ENCODE measurements around the gene SIM1.

DNA sequence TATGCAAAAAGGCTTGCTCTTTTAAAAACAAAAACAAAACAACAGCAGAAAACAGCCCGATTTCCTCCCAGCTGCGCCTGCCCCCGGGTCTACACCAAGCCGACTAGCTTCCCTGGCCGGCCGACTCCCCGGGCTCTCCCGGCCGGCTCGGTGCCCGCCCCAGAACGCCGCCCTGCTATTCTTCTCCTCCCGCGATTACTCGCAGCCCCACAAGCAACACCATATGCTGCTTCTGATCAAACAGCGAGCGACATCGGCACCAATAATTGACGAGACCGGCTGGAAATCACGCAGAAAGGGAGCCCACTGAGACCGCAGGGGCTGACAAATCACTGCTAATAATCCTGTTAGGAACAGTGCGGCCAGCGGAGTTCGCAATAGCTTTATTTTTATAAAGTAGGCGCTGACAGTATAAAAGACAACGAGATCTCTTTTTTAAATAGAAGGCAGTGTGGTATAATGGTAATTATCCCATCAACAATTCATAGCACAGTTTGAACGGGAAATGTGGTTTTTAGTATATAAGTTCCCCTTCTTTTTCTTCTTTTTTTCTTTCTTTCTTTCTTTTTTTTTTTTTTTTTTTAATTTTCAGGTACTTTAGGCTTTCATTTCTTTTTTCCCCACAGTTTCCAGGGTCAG is 3.3 kb downstream of the SIM1 start:
- TF ChIP-seq, protein P1, sequence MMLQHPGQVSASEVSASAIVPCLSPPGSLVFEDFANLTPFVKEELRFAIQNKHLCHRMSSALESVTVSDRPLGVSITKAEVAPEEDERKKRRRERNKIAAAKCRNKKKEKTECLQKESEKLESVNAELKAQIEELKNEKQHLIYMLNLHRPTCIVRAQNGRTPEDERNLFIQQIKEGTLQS (IDR thresholded peaks at IDR 0.05), result no peak
- TF ChIP-seq CTCF (IDR thresholded peaks at IDR 0.05; ENCODE audit: low read depth, low read length, missing input control), result no peak
- TF ChIP-seq REST (IDR thresholded peaks at IDR 0.05), result no peak
- TF ChIP-seq YY1 (IDR thresholded peaks at IDR 0.05), result no peak
- TF ChIP-seq GABPA (IDR thresholded peaks at IDR 0.05 in 1 of 2, conservative IDR thresholded peaks at IDR 0.05 in 1 of 2), result no peak
- no peak for TF ChIP-seq TAF1 (conservative IDR thresholded peaks at IDR 0.05)
- TF ChIP-seq, protein P2, sequence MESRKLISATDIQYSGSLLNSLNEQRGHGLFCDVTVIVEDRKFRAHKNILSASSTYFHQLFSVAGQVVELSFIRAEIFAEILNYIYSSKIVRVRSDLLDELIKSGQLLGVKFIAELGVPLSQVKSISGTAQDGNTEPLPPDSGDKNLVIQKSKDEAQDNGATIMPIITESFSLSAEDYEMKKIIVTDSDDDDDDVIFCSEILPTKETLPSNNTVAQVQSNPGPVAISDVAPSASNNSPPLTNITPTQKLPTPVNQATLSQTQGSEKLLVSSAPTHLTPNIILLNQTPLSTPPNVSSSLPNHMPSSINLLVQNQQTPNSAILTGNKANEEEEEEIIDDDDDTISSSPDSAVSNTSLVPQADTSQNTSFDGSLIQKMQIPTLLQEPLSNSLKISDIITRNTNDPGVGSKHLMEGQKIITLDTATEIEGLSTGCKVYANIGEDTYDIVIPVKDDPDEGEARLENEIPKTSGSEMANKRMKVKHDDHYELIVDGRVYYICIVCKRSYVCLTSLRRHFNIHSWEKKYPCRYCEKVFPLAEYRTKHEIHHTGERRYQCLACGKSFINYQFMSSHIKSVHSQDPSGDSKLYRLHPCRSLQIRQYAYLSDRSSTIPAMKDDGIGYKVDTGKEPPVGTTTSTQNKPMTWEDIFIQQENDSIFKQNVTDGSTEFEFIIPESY (IDR thresholded peaks at IDR 0.05), result no peak
- TF ChIP-seq MAX (IDR thresholded peaks at IDR 0.05), result no peak
- TF ChIP-seq EGR1 (IDR thresholded peaks at IDR 0.05; ENCODE audit: low read depth in 2 of 2), result no peak

Data from liver (tissue), 3 donors.